Measurements from ENCODE around the gene INTS6. TPM values are rescaled to one million over a fixed set of nuclear protein-coding genes. Genes with fewer than 3 reads are reported as not detected.

The INTS6 gene
- total RNA-seq, 4 donors from 2014 or later = 24.3 to 34.5 (median 28.9) TPM

DNA sequence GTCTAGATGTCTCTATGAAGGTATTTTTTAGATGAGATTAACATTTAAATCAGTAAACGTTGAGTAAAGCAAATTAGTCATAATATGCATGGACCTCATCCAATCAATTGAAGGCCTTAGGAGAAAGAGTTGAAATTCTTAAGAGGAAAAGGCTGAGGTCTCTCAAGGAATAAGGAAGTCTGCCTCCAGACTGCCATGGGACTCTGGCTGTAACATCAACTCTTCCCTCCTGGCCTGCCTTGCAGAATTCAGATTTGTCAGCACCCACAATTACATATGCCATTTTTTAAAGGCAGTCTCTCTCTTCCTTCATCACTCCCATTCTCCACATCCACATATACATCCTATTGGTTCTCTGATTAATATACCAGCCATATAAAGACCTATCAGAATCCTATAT lies 28.8 kb upstream of the INTS6 start:
- no peak for TF ChIP-seq EP300 (IDR thresholded peaks at IDR 0.05)
- TF ChIP-seq POLR2AphosphoS5 (IDR thresholded peaks at IDR 0.05) = no peak
- TF ChIP-seq, protein P1, sequence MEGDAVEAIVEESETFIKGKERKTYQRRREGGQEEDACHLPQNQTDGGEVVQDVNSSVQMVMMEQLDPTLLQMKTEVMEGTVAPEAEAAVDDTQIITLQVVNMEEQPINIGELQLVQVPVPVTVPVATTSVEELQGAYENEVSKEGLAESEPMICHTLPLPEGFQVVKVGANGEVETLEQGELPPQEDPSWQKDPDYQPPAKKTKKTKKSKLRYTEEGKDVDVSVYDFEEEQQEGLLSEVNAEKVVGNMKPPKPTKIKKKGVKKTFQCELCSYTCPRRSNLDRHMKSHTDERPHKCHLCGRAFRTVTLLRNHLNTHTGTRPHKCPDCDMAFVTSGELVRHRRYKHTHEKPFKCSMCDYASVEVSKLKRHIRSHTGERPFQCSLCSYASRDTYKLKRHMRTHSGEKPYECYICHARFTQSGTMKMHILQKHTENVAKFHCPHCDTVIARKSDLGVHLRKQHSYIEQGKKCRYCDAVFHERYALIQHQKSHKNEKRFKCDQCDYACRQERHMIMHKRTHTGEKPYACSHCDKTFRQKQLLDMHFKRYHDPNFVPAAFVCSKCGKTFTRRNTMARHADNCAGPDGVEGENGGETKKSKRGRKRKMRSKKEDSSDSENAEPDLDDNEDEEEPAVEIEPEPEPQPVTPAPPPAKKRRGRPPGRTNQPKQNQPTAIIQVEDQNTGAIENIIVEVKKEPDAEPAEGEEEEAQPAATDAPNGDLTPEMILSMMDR (IDR thresholded peaks at IDR 0.05) = no peak
- no peak overlapping the region for H3K4me3 ChIP-seq
- intact Hi-C loops (cut with DNase I) = no loop called here
- WGBS = 79% methylated on average over 1 of the region's 1 CpG
- H3K27ac ChIP-seq (replicated peaks in 1 of 4) = no peak overlapping the region
- no peak for DNase-seq (ENCODE audit: extremely low spot score)
- H3K9me3 ChIP-seq = no peaks in the 10 kb centered on the region
- H3K36me3 ChIP-seq = no peaks in the 10 kb centered on the region
- H3K27me3 ChIP-seq = no peaks in the 10 kb centered on the region
- no peaks in the 10 kb centered on the region for H3K4me1 ChIP-seq

DNA sequence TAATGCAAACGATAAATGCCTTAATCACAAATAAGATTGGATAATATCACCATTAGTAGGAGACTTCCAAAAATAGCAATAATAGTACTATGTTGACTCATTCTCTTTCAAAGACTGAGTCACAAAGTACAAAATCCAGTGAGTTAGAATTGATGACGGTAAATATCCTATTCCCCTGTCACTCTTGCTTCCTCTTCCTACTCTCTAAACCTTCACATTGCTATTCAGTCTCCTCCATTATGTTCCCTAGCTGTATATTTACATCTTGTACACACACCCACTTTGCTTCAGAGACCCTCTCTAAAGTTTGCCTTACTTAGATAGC lies 26.3 kb upstream of the INTS6 start:
- no peak for TF ChIP-seq POLR2AphosphoS5 (IDR thresholded peaks at IDR 0.05)
- TF ChIP-seq POLR2A (IDR thresholded peaks at IDR 0.05; ENCODE audit: low read depth) = no peak
- TF ChIP-seq EP300 (IDR thresholded peaks at IDR 0.05) = no peak
- TF ChIP-seq, protein P1 (IDR thresholded peaks at IDR 0.05) = no peak
- intact Hi-C loops (cut with DNase I) = no loop called here
- Histone ChIP-seq H3K4me3 (no peak overlapping the region), H3K27ac (replicated peaks in 1 of 4) (no peak overlapping the region), H3K36me3 (no peaks in the 10 kb centered on the region), H3K9me3 (no peaks in the 10 kb centered on the region), H3K27me3 (no peaks in the 10 kb centered on the region), H3K4me1 (no peaks in the 10 kb centered on the region)
- DNase-seq (ENCODE audit: extremely low spot score) = no peak
- WGBS = 64% methylated on average over 2 of the region's 2 CpGs

DNA sequence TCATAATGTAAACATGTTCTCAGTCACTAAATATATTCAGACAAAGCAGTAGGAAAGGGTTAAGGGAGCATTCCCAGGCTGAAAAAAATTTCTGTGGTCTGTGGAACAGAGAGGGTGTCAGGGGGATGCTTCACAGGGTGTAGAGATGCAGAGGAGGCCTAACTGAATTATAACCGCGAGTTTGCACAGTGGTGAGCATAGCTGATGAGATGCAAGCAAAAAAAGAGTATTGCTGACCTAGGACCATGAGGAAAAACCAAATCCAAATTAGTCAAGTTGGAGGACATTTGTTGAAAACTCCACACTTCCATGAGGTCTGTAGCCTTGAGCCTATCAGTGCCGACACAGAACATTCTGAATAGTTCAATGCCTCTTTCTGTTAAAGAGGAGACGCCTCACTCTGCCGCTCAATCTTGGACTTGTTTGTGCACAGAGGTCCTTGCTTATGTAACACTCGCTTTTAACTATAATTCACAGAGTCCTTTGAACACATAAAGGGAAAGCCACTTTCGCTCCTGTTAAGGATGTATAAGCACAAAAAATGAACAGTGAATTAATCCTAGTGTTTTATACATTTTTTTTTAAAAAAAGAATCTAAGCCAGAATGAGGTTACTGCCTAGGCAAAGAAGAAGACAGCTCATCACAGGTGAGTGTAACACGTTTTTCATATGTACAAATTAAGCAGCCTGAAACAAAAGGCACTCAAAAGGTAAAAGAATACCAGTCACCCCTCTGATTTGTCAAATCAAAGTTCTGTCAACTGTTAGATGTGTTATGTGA lies 25.8 kb upstream of the INTS6 start:
- Histone ChIP-seq H3K4me1 (no peaks in the 10 kb centered on the region), H3K27ac (replicated peaks in 1 of 4) (no peak overlapping the region), H3K27me3 (no peaks in the 10 kb centered on the region), H3K4me3 (no peak overlapping the region), H3K36me3 (no peaks in the 10 kb centered on the region), H3K9me3 (no peaks in the 10 kb centered on the region)
- no peak for DNase-seq (ENCODE audit: extremely low spot score)
- no peak for TF ChIP-seq POLR2AphosphoS5 (IDR thresholded peaks at IDR 0.05)
- TF ChIP-seq, protein P1 (IDR thresholded peaks at IDR 0.05) = no peak
- no peak for TF ChIP-seq POLR2A (IDR thresholded peaks at IDR 0.05; ENCODE audit: low read depth)
- no peak for TF ChIP-seq EP300 (IDR thresholded peaks at IDR 0.05)
- intact Hi-C loops (cut with DNase I) = no loop called here
- 87% methylated on average over 8 of the region's 8 CpGs for WGBS

DNA sequence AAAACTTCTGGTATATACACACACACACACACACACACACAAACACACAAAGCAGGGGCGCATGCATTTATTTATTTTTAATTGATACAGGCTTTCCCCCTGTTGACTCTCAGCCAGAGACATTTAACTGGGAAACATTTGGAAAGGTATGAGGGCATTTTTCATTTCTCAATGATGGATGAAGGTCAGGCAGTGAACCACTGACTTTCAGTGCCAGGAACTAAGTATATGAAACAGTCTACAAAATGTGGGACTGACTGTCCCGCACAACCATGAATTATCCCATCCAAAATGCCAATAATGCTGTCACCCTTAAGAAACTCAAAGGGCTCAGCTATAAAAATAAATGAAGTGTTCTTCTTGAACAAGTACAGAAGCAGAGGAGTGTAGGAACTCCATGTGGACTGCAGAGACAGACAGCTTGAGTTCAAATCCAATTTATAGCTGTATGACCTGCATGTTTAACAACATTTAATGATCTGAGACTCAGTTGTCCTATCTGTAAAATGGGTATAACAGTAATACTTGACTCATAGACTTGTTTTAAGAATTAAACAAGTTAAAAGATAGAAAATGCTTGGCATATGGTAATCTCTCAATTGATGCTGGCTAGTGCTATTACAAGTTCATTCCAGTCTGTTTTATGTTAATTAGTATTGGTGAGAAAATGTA lies 25.0 kb upstream of the INTS6 start:
- H3K4me3 ChIP-seq = no peak overlapping the region
- H3K36me3 ChIP-seq = no peaks in the 10 kb centered on the region
- TF ChIP-seq EP300 (IDR thresholded peaks at IDR 0.05) (no peak), POLR2A (IDR thresholded peaks at IDR 0.05; ENCODE audit: low read depth) (no peak), POLR2AphosphoS5 (IDR thresholded peaks at IDR 0.05) (no peak)
- TF ChIP-seq, protein P1 (IDR thresholded peaks at IDR 0.05) = no peak
- H3K4me1 ChIP-seq = no peaks in the 10 kb centered on the region
- WGBS = 68% methylated on average over 2 of the region's 2 CpGs
- DNase-seq (ENCODE audit: extremely low spot score) = no peak
- intact Hi-C loops (cut with DNase I) = no loop called here
- no peaks in the 10 kb centered on the region for H3K9me3 ChIP-seq
- H3K27ac ChIP-seq (replicated peaks in 1 of 4) = no peak overlapping the region
- no peaks in the 10 kb centered on the region for H3K27me3 ChIP-seq

Data from esophagus muscularis mucosa (tissue), 4 donors.